T47D (cell line): ENCODE data around the gene ADCY2.
A peak's percentile ranks its signal among the peaks of the same experiment; 100 is the strongest.

Source experiments
- DNase-seq, 2 experiments: peaks; one replicate each; pipeline versions ENCODE4 v3.0.0 to v3.0.0-alpha.2; 2011 to 2012; ENCODE audit warnings: low read depth in 1 of 2, low spot score in 1 of 2
- JUND ChIP-seq: IDR thresholded peaks from 2 replicates; pipeline ENCODE4 v1.6.1; 2012; ENCODE audit warnings: low read depth
- in situ Hi-C: cut with HindIII; loops from 2 replicates; pipeline ENCODE4 v1.10.0; 2016; ENCODE audit warnings: low sequenced_read_pairs, low pct_unique_long_range_greater_than_20kb

The ADCY2 gene

GRCh38 chr5:7565559-7565958 lies 169.6 kb downstream of the ADCY2 start:
- no peak for DNase-seq
- in situ Hi-C loops, result no loop called here
- TF ChIP-seq JUND, result no peak

- in situ Hi-C loops, result no loop called here
- DNase-seq, result no peak
- TF ChIP-seq JUND, result no peak
Measured at GRCh38 chr5:7576023-7576715, 180.2 kb downstream of the ADCY2 start.

GRCh38 chr5:7577381-7577780 lies 181.4 kb downstream of the ADCY2 start:
- no peak for TF ChIP-seq JUND
- in situ Hi-C loops, result no loop called here
- no peak for DNase-seq

- no peak for DNase-seq
- TF ChIP-seq JUND, result no peak
- in situ Hi-C loops, result no loop called here
Measured at GRCh38 chr5:7578071-7578470, 182.1 kb downstream of the ADCY2 start.

- in situ Hi-C loops, result no loop called here
- no peak for TF ChIP-seq JUND
- no peak for DNase-seq
Measured at GRCh38 chr5:7584749-7585148, 188.8 kb downstream of the ADCY2 start.

- no peak for TF ChIP-seq JUND
- no peak for DNase-seq
- in situ Hi-C loops, result no loop called here
Measured at GRCh38 chr5:7585807-7586206, 189.9 kb downstream of the ADCY2 start.

GRCh38 chr5:7586480-7586879 lies 190.5 kb downstream of the ADCY2 start:
- DNase-seq, result no peak
- in situ Hi-C loops, result no loop called here
- TF ChIP-seq JUND, result no peak

GRCh38 chr5:7589800-7590199 lies 193.9 kb downstream of the ADCY2 start:
- DNase-seq, result peak in 1 of 2 experiments; percentile 21
- in situ Hi-C loops, result no loop called here
- no peak for TF ChIP-seq JUND

GRCh38 chr5:7592910-7593309 lies 197.0 kb downstream of the ADCY2 start:
- DNase-seq, result peak in 1 of 2 experiments; percentile 28
- no peak for TF ChIP-seq JUND
- in situ Hi-C loops, result no loop called here

- in situ Hi-C loops, result no loop called here
- peak; percentile 45 to 84 for DNase-seq
- no peak for TF ChIP-seq JUND
Measured at GRCh38 chr5:7597059-7597642, 201.2 kb downstream of the ADCY2 start.

- TF ChIP-seq JUND, result no peak
- in situ Hi-C loops, result no loop called here
- no peak for DNase-seq
Measured at GRCh38 chr5:7606840-7607465, 211.0 kb downstream of the ADCY2 start.

GRCh38 chr5:7608772-7609171 lies 212.8 kb downstream of the ADCY2 start:
- no peak for DNase-seq
- TF ChIP-seq JUND, result no peak
- in situ Hi-C loops, result no loop called here

GRCh38 chr5:7609726-7610125 lies 213.8 kb downstream of the ADCY2 start:
- no peak for TF ChIP-seq JUND
- in situ Hi-C loops, result no loop called here
- no peak for DNase-seq
